KG1 (cell line): ENCODE measurements around the gene METTL23.
"Not testable (repeated sequence)": the region's sequence is repeated elsewhere in the genome, so short reads cannot be mapped to it uniquely, and the experiment has no call there.

Source experiments
- DNase-seq: peaks from one replicate; lab custom pipeline; 2025; lab: John Stamatoyannopoulos, UW

The METTL23 gene

DNA sequence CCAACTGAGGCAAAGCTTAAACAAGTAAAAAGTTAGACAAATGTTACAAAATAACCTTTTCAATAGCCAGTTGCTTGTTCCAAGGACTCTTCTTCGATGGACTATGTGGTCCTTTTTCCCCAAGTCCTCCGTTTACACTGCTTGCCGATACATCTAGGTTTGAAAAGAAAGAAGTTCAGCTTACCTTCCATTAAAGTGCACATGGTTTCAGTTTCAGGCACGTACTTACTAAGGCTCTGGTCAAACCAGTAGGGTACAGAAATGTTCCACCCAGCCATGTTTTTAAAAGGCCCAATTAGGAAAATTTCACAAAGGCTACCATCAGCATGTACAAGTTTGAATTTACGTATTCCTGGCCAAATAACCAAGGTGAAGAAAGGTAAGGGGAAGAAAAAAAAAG is 8.4 kb downstream of the METTL23 start:
- DNase-seq = no peak

DNA sequence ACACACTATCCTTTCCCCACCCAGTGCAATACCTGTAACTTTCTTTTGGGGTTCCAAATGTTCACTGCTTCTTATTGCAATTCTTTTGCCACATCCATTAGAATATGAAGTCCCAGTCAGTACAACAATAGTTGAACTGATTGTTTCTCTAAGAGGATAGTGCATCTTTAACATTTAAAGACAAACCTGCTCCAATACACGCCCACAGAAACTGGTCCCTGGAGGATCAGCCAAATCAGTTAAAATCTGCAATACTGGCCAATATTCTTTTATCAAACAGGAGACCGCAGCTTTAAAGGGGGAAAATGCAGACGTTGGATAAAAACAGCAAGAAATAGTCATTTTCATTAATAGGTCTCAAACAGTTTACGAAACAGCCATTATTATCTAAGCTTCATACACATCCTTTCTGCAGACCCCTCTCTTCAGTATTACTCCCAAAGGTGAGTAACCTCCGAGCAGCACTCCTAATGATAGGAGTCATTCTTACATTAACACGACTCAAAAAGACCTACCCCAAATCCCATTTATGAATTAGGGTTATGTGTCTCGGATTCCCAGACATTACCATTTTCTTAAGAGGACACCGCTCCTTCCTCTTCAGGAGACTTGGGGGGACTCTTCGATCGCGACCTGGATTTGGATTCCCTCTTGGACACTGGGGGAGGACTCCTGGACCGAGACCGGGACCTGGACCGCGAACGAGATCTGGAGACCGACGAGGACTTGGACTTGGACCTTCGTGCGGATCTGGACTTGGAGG is 9.1 kb downstream of the METTL23 start:
- DNase-seq = no peak

DNA sequence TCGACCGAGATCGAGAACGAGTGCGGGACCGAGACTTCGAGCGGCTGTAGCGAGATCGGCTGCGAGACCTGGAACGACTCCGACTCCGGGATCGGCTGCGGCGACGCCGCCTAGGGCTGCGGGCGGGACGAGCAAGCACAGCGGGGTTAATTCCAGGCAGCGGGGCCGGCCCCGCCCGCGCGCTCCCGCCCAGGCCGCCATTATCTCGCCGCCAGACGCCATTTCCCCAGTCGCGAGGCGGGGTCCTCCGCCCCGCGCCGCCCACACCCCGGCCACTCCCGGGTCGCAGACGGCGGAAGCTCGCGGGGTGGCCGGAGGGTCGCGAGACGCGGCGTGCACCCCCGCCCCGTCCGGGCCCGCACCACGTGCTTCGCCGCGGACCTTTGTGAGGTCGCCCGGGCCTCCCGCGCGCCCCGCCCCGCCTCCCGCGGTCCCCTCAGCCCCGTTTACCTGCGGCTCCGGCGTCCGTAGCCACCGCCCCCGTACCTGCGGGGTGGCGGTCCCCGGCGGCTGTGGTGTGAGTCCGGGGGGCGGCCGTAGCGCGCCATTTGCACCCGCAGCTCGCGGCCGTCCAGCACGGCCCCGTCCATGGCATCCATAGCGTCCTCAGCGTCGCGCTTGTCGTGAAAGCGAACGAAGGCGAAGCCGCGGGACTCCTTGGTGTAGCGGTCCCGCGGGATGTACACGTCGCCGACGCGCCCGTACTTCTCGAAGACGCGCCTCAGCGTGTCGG is 9.9 kb downstream of the METTL23 start:
- DNase-seq = no peak

DNA sequence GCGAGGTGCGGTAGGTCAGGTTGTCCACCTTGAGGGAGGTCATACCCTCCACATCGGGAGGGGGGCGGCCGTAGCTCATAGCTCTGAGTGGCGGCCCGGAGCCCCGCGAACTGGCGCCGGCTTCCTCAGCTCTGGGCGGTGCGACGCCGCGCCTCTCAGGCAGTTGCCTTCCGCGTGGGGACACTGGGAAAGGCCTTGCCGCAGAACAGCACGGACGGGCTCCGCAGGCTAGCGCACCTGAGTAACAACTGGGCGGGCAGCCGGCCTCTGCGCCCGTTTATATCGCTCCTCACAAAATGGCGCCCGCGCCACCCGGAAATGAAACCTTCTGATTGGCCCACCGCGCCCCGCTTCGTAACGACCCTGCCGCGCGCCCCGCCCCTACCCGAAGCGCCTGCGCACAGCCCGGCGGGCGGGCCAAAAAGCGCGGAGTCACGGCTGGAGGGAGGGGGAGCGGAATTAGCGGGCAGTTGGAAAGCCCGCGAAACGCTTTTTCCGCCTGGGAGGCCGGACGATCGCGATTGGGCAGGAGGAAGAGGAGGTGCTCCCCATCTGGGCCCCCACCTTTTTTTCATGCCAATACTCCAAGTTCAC is 10.5 kb downstream of the METTL23 start, which contains the start of gene SRSF2:
SRSF2 (minus strand) TSS at position 250 of the 594 bp plus-strand sequence; CDS start at position 79, 171 bp downstream.
- DNase-seq = peak; percentile 89

DNA sequence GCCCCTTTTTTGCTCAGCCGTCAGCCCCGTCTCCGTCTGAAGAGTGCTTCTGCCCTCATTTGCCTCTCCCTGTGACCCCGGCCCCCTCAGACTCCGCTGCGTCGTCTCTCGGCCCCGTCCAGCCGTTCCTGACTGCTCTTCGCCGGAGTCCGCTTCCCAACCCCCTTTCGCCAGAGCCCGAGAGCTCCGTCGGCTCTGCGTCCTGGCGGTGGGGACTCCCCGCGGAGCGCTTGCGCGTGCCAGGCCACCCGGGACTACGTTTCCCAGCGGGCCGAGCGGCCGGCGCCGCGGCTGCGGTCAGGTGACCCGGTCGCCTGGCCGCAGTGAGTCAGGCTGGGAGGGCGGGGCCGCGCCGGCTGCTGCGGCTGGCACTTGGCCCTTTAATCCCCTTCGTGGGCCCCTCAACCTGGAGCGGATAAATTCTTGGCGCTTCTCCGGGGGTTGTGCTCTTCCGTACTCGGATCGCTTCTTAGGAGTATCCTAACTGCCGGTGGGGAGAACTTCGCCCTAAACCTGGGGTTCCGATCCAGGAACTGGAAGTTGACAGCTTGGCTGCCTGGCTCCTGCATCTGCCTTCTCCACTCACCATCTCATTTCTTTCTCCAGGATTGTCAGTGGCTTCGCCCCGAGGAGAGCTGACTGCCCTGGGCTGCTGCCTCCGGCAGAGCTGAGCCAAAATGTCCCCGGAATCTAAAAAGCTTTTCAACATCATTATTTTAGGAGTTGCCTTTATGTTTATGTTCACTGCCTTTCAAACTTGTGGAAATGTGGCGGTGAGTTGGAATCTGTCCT is 11.2 kb downstream of the METTL23 start, which contains the start of gene MFSD11:
MFSD11 (plus strand) TSS at position 444 of the 792 bp plus-strand sequence; CDS start at position 678, 234 bp downstream.
- peak; percentile 89 for DNase-seq

DNA sequence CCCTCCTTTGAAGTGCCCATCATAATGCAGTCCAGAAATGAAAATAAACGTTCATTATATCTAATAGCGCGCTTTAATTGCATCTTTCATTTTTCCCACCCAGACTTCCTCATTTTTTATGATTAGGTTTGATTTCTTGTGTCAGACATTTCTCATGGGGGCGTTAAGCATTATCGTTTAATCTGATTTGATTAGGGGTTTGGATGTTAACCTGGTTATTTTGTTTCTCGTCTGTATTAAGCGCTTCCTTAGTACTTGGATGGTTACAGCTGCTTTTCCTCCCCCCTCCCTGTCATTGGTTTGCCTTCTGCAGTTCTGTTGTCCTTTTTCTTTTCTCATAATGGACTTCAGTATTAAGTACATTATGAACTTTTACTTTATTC is 11.8 kb downstream of the METTL23 start:
- no peak for DNase-seq

DNA sequence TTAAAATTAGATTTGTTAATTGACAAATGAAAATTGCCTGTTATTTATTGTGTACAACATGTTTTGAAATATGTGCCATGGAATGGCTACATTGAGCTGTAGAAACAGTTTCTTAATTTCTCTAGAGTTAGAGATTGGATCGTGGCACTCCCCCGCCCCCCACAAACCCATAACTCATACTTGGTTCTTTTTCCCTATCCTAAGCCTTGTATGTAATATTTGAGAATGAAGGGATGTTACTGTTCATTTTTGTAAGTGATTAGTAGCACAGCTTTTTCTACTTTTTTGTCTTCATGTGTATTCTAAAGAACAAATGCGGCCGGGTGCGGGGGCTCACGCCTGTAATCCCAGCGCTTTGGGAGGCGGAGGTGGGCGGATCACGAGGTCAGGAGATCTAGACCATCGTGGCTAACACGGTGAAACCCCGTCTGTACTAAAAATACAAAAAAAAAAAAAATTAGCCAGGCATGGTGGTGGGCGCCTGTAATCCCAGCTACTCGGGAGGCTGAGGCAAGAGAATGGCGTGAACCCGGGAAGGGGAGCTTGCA is 13.0 kb downstream of the METTL23 start:
- DNase-seq = not testable (repeated sequence)

DNA sequence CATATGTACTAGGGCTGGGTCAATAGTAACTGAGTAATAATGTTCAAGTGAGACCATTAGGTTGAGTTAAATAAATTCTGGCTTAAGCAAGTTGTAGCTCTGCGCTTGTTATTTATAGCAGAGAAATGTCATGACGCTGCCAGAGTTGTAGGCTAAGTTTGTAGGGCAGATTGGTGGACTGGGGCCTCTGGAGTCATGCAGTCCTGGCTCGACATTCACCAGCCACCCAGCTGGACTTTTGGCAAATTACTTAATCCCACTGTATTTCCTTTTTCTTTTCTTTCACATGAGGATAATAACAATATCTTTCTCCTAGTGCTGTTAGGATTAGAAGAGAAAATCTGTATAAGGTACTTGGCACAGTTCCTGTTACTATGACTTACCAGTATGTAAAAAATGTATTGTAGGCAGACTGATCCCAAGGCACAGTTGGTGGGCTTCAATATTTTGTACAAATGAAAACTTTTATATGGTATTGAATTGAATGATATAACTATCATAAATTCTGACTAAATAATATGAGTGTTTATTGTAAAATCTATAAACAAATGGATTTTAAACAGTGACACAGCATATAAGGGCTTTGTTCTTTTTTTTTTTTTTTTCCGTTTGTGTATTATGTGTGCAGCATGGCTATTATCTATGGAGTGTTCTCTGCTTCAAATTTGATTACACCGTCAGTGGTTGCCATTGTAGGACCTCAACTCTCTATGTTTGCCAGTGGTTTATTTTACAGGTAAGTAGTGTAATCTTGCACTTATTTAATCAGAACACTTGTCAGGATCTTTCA is 13.9 kb downstream of the METTL23 start:
- DNase-seq = no peak

DNA sequence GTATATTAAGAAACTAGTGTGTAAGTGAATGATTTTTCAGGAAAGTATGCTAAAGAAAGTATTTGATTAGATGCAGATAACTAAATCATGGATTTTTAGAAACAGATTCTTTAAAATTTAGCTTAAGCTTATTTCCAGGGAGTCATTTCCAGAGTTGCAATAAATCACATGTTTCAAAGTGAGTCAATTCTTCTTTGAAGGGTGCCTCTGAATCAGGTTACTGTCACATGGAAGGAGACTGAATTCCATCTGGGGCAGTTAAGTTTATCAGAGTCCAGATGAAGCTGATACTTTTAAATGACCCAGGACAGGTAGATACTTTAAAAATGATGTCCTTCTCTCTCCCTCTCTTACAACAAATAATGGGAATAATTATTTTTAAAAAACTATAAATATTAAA is 16.3 kb downstream of the METTL23 start:
- DNase-seq = no peak

DNA sequence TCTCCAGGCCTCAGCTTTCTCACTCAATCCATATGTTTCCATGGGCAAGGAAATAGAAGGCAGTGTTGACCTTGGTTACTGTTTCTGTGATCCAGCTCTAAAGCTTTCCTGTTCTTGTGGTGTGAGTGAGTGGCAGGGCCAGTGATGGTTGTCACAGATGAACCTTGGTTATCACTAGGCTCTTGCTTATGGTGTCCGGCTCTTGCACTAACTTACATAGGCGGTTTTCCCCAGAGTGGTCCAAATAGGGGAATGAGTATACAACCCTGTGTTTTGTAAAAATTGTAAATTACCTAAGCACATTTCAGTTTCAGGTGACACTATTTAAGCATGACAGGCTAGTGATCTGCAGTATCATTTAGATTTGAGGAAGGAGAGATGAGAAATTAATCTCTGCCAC is 18.1 kb downstream of the METTL23 start:
- no peak for DNase-seq

DNA sequence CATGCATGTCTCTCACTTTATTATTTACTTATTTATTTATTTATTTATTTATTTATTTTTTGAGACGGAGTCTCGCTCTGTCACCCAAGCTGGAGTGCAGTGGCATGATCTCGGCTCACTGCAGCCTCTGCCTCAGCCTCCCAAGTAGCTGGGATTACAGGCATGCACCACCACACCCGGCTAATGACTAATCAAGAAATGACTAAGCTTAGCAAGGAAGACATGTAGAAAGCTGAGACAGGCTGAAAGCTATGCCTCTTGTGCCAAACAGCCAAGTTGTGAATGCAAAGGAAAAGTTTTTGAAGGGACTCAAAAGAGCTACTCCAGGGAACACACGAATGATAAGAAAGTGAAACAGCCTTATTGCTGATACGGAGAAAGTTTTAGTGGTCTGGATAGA is 19.1 kb downstream of the METTL23 start:
- not testable (repeated sequence) for DNase-seq

DNA sequence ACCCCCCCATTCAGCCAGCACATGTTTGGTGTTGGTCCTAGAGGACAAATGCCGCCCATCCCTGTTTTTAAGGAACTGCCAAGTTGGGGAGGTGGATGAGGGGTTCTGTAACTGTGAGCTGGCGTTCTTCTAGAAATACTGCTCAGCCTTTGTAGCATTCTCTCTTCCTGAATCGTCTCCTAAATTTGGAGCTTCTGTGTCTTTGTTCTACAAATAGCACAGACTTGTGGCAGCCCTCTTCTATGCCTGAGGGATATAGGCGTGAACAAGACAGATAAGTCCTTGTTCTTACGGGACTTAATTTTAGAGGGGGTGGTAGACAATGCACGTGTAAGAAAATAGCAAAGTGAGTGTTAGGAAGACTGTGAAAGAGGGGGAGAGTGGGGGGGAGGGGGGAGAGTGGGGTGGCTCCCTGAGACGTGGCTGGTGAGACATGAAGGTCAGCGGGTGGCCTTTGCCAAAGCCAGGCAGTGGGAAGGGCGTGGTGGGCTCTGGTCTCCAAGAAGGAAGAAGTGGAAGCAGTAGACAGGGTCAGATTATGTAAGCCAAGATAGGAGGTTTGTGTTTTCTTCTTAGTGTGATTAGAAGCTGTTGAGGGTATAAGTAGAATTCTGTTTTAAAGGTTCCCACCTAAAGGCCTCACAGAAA is 21.2 kb downstream of the METTL23 start:
- no peak for DNase-seq

DNA sequence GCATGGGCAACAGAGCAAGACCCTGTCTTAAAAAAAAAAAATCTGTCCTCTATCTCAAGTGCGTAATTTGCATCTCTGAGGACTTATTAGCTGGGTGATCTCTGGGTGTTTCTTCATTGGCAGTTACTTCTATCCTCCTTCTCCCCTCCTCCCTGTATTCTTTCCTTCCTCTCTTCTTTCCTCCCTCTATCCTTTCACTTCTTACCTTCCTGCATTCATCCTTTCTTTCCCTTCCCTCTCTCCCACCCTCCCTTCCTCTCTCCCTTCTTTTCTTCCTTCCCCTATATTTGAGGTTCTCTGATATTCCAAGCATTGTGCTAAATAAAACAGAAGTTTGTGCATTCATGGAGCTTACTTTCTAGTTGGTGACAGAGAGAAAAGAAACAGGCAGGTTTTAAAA is 22.0 kb downstream of the METTL23 start:
- DNase-seq = no peak

DNA sequence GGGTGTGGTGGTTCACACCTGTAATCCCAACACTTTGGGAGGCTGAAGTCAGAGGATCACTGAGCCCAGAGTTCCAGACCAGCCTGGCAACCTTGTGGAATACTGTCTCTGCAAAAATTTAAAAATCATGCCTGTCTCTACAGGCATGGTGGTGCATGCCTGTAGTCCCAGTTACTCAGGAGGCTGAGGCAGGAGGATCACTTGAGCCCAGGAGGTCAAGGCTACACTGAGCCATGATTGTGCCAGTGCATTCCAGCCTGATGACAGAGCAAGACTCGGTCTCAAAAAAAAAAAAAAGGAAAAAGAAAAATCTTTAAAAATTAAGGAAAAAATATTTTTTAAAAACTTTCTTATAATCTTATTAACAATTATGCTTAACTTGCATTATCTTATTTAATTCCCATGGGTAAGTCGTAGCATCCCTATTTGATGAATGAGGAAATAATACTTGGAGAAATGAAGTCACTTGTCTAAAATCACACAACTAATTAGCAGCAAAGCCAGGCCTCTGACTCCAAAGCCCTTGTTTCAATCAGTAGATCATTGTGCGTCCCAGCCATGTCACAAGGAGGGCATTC is 24.9 kb downstream of the METTL23 start:
- no peak for DNase-seq

DNA sequence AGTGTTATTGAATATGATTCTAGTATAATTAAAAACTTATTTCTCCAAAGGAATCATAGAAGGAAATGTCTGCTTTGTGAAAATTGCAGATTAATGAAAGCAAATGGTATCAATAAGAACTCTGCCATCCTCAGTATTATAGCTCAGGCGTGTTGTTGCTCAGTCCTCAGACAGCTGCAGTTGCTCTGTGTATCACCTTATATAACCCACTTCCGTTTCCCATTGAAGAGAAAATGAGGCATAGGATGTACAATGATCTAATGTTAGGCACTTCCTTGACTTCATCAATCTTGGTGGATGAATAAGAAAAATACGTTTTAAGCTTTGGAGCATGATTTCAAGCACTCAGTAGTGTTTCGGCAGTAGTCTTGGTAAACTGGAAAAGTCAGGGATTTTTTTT is 25.4 kb downstream of the METTL23 start:
- no peak for DNase-seq

DNA sequence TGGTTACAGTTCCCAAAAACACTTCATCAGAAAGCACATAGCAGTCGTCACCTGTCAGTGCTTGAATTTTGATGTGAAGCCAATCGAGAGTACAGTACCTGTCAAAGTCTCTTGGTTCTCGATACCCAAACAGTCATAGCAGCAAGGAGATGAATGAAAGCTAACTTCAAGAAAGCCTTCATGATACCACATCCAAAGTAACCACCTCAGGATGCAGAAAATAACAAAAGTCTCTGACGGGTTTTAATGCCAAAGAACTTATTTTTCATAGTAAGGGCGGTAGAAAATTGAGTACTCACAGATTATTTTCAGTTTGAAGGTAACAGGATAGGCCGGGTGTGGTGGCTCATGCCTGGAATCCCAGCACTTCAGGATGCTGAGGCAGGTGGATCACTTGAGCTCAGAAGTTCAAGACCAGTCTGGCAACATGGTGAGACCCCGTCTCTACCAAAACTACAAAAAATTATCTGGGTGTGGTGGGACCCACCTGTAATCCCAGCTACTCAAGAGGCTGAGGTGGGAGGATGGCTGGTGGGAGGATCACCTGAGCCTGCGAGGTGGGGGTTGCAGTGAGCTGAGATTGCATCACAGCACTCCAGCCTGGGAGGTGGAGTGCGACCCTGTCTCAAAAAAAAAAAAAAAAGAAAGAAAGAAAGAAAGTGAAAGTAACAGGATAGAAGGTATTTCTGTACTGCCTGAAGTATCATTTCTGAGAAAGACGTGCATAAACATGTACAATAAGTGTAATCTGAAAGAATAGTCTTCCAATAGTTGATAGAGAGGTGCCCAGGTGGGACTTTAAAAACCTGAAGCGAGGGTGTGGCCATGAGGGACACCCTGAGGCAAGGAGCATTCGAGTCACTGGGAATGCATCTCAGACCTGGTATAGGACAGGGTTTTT is 26.7 kb downstream of the METTL23 start:
- DNase-seq = no peak

DNA sequence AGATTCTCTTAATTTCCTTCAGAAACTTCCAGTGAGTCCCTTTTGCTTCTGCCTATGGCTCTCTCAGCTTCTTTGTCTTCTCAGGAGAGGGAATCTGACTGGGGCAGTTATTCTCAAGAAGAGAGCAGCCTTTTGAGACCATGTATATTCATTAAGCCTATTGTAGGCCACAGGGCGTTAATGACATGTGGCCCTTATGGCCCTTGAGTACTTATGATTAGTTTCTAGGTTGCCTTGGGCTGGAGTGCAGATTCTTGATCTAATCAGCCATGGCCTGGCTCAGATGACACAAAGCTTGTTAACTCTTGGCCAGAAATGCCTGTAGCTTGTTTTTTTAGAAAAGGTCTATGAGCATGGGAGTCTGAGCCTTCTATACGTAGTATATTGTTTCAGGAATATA is 28.6 kb downstream of the METTL23 start:
- DNase-seq = no peak

DNA sequence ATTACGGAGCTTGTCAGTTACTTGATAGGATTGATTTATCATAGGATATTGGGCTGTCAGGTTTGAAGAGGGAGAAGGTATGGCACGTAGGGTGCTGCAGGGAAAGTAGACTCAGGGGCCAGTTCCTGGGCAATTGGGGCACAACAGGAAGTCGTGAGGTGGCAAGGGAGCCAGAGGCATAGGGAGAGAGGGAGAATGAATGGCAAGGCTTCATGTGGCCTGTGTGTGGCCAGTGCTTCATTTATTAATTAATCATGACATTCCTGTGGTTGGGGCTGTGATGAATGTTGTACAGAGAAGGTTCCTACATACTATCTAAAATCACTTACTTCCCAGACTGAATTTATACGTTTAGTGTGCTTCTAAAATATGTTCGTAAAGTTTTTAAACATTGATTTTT is 30.6 kb downstream of the METTL23 start:
- no peak for DNase-seq

DNA sequence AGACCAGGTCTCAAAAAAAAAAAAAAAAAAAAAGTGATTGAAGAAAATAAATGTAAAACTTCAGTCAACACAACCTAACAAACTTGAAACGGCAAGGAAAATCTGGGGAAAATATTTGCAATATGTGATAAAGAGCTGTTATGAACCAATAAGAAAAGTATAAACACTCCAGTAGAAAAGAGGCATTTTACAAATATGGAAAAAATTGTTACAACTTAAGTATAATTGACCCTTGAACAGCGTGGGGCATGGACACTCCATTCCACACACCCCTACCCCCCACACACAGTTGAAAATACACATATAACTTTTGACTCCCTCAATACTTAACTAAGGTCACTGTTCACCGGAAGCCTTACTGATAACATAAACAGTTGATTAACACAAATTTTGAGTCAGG is 31.9 kb downstream of the METTL23 start:
- DNase-seq = no peak
